ENCODE results near the gene CNIH1.

The CNIH1 gene

GRCh38 chr14:54487771-54488170 is 46.6 kb upstream of the CNIH1 start:
- peak overlapping the region; percentile 96 for H3K27ac ChIP-seq
- TF ChIP-seq ZFX (IDR thresholded peaks at IDR 0.05; ENCODE audit: borderline replicate concordance) = no peak
- TF ChIP-seq, protein P1, sequence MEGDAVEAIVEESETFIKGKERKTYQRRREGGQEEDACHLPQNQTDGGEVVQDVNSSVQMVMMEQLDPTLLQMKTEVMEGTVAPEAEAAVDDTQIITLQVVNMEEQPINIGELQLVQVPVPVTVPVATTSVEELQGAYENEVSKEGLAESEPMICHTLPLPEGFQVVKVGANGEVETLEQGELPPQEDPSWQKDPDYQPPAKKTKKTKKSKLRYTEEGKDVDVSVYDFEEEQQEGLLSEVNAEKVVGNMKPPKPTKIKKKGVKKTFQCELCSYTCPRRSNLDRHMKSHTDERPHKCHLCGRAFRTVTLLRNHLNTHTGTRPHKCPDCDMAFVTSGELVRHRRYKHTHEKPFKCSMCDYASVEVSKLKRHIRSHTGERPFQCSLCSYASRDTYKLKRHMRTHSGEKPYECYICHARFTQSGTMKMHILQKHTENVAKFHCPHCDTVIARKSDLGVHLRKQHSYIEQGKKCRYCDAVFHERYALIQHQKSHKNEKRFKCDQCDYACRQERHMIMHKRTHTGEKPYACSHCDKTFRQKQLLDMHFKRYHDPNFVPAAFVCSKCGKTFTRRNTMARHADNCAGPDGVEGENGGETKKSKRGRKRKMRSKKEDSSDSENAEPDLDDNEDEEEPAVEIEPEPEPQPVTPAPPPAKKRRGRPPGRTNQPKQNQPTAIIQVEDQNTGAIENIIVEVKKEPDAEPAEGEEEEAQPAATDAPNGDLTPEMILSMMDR (IDR thresholded peaks at IDR 0.05) = no peak

- no peak for TF ChIP-seq ZFX (IDR thresholded peaks at IDR 0.05; ENCODE audit: borderline replicate concordance)
- TF ChIP-seq, protein P1 (IDR thresholded peaks at IDR 0.05) = no peak
- H3K27ac ChIP-seq = no peak overlapping the region
These were observed 45.5 kb upstream of the CNIH1 start for GRCh38 chr14:54486685-54487084.

GRCh38 chr14:54483846-54484245 is 42.7 kb upstream of the CNIH1 start:
- peak overlapping the region; percentile 50 for H3K27ac ChIP-seq
- no peak for TF ChIP-seq ZFX (IDR thresholded peaks at IDR 0.05; ENCODE audit: borderline replicate concordance)
- TF ChIP-seq, protein P1 (IDR thresholded peaks at IDR 0.05) = no peak

GRCh38 chr14:54483073-54483745 is 42.0 kb upstream of the CNIH1 start:
- peak overlapping the region; percentile 50 for H3K27ac ChIP-seq
- TF ChIP-seq ZFX (IDR thresholded peaks at IDR 0.05; ENCODE audit: borderline replicate concordance) = no peak
- TF ChIP-seq, protein P1 (IDR thresholded peaks at IDR 0.05) = no peak

- H3K27ac ChIP-seq = no peak overlapping the region
- TF ChIP-seq ZFX (IDR thresholded peaks at IDR 0.05; ENCODE audit: borderline replicate concordance) = no peak
- TF ChIP-seq, protein P1 (IDR thresholded peaks at IDR 0.05) = no peak
These were observed 40.5 kb upstream of the CNIH1 start for GRCh38 chr14:54481695-54482094.

- no peak overlapping the region for H3K27ac ChIP-seq
- TF ChIP-seq ZFX (IDR thresholded peaks at IDR 0.05; ENCODE audit: borderline replicate concordance) = no peak
- TF ChIP-seq, protein P1 (IDR thresholded peaks at IDR 0.05) = no peak
These were observed 39.8 kb upstream of the CNIH1 start for GRCh38 chr14:54480830-54481562.

DNA sequence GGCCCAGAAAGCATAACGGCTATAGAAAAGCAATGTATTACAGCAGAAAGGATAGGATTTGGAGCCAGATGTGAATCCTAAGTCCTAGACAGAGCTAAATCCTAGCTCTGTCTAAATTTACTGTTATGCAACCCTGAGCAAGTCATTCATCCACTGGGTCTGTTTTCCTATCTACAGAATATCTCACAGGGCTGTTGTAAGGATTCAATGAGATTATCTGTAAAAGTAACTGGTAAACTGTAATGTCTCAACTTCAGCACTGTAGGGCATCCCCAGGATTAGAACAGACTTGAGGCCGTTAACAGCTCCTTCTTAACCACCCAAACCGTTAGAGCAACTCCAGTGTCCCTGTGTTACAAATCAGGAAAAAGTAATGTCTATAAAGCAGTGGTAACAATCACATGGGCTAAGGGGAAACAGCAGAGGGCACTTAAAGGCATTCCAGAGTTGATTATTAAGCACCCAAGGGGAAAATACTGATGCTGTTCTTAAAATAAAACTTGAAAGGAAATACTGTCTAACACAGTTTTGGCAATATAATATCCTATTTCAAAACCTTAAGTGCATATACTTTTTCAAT is 37.6 kb upstream of the CNIH1 start:
- TF ChIP-seq, protein P1 (IDR thresholded peaks at IDR 0.05) = no peak
- TF ChIP-seq ZFX (IDR thresholded peaks at IDR 0.05; ENCODE audit: borderline replicate concordance) = no peak
- H3K27ac ChIP-seq = no peak overlapping the region
